Left cardiac atrium (tissue), 4 donors: ENCODE results near the gene SEMA3F. TPM values are rescaled to one million over a fixed set of nuclear protein-coding genes. Genes with fewer than 3 reads are reported as not detected.

ENCODE experiments used
- ATAC-seq, 2 donors: fragments of 200-7000 bp; cut with Tn5 transposase; one replicate each; pipeline ENCODE4 v1.9.1; 2020; ENCODE audit warnings: mild to moderate bottlenecking in 2 of 2, moderate library complexity in 2 of 2
- DNase-seq: peaks from one replicate; pipeline ENCODE4 v3.0.0-alpha.2; 2020
- intact Hi-C, 2 donors: fragments of 100-400 bp; cut with DNase I; formaldehyde crosslinking; loops; one replicate each; pipeline versions ENCODE4 v1.14.1 to v1.15.1; 2022 to 2023
- total RNA-seq, 2 donors: library from RNA; stranded (reverse); fragmentation: NEBNext Ultra II Directional; extraction: Animal tissue kit (Norgen Biotek cat#: 25700); gene quantifications; one replicate each; pipeline ENCODE4 v1.2.1, GENCODE V29; 2021
- donor health status: DM: no; HTN: yes; CAD: no.
- donor health status: DM: no; HTN: yes; CAD: no; lungs with severe emphysema.
- donor health status: DM: yes; HTN: yes; CAD: no.
- donor health status: Dilated cardiomyopathy.

SEMA3F gene
- total RNA-seq, 2 donors from 2014 or later: 12.5 to 24.0 TPM

- intact Hi-C loops: no loop called here
- peak; percentile 5 for DNase-seq
- no peak for ATAC-seq
Measured at GRCh38 chr3:50127251-50127691, 27.9 kb upstream of the SEMA3F start.

- peak; percentile 4 for DNase-seq
- ATAC-seq: no peak
- intact Hi-C loops: no loop called here
Measured at GRCh38 chr3:50128001-50128400, 27.1 kb upstream of the SEMA3F start.

- ATAC-seq (no peak), DNase-seq (no peak)
- intact Hi-C loops: no loop called here
Measured at GRCh38 chr3:50130436-50130835, 24.7 kb upstream of the SEMA3F start.

- ATAC-seq (no peak), DNase-seq (no peak)
- intact Hi-C loops: no loop called here
Measured at GRCh38 chr3:50132421-50133282, 22.5 kb upstream of the SEMA3F start.

GRCh38 chr3:50133283-50133615 is 21.9 kb upstream of the SEMA3F start:
- ATAC-seq: no peak
- intact Hi-C loops: no loop called here
- DNase-seq: no peak

GRCh38 chr3:50134367-50134766 is 20.8 kb upstream of the SEMA3F start:
- ATAC-seq (no peak), DNase-seq (no peak)
- intact Hi-C loops: no loop called here

GRCh38 chr3:50135964-50136363 is 19.2 kb upstream of the SEMA3F start:
- intact Hi-C loops: no loop called here
- ATAC-seq (no peak), DNase-seq (no peak)

GRCh38 chr3:50136714-50137405 is 18.3 kb upstream of the SEMA3F start:
- intact Hi-C loops: no loop called here
- DNase-seq (no peak), ATAC-seq (peak in 1 of 2 donors; percentile 58)

GRCh38 chr3:50137531-50137930 is 17.6 kb upstream of the SEMA3F start:
- ATAC-seq: no peak
- intact Hi-C loops: no loop called here
- no peak for DNase-seq

- DNase-seq (no peak), ATAC-seq (no peak)
- intact Hi-C loops: no loop called here
Measured at GRCh38 chr3:50138266-50139200, 16.6 kb upstream of the SEMA3F start.

- intact Hi-C loops: no loop called here
- ATAC-seq (no peak), DNase-seq (no peak)
Measured at GRCh38 chr3:50139308-50139707, 15.8 kb upstream of the SEMA3F start.

- intact Hi-C loops: no loop called here
- no peak for DNase-seq
- ATAC-seq: no peak
Measured at GRCh38 chr3:50139718-50140423, 15.3 kb upstream of the SEMA3F start.

- intact Hi-C loops: no loop called here
- ATAC-seq (no peak), DNase-seq (no peak)
Measured at GRCh38 chr3:50140990-50141389, 14.1 kb upstream of the SEMA3F start.

- ATAC-seq (no peak), DNase-seq (no peak)
- intact Hi-C loops: no loop called here
Measured at GRCh38 chr3:50146316-50146901, 8.7 kb upstream of the SEMA3F start.

- ATAC-seq (no peak), DNase-seq (no peak)
- intact Hi-C loops: no loop called here
Measured at GRCh38 chr3:50147016-50147415, 8.1 kb upstream of the SEMA3F start.

- intact Hi-C loops: no loop called here
- no peak for ATAC-seq
- no peak for DNase-seq
Measured at GRCh38 chr3:50147447-50147846, 7.7 kb upstream of the SEMA3F start.

- intact Hi-C loops: no loop called here
- no peak for ATAC-seq
- no peak for DNase-seq
Measured at GRCh38 chr3:50147861-50148260, 7.3 kb upstream of the SEMA3F start.

- ATAC-seq (no peak), DNase-seq (no peak)
- intact Hi-C loops: no loop called here
Measured at GRCh38 chr3:50150404-50150750, 4.7 kb upstream of the SEMA3F start.
